ENCODE measurements around the gene ARHGEF17.
A peak's percentile ranks its signal among the peaks of the same experiment; 100 is the strongest.

Gene ARHGEF17, protein sequence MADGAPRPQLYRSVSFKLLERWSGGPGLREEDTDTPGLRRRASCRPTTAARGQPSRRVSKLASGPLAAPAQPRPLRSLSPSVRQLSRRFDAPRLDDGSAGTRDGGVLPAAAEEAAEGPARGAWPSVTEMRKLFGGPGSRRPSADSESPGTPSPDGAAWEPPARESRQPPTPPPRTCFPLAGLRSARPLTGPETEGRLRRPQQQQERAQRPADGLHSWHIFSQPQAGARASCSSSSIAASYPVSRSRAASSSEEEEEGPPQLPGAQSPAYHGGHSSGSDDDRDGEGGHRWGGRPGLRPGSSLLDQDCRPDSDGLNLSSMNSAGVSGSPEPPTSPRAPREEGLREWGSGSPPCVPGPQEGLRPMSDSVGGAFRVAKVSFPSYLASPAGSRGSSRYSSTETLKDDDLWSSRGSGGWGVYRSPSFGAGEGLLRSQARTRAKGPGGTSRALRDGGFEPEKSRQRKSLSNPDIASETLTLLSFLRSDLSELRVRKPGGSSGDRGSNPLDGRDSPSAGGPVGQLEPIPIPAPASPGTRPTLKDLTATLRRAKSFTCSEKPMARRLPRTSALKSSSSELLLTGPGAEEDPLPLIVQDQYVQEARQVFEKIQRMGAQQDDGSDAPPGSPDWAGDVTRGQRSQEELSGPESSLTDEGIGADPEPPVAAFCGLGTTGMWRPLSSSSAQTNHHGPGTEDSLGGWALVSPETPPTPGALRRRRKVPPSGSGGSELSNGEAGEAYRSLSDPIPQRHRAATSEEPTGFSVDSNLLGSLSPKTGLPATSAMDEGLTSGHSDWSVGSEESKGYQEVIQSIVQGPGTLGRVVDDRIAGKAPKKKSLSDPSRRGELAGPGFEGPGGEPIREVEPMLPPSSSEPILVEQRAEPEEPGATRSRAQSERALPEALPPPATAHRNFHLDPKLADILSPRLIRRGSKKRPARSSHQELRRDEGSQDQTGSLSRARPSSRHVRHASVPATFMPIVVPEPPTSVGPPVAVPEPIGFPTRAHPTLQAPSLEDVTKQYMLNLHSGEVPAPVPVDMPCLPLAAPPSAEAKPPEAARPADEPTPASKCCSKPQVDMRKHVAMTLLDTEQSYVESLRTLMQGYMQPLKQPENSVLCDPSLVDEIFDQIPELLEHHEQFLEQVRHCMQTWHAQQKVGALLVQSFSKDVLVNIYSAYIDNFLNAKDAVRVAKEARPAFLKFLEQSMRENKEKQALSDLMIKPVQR (N-terminal part only)

GRCh38 chr11:73308003-73308960, at the start of gene ARHGEF17:
Gene ARHGEF17, plus strand, starts transcription at chr11:73308276. Its CDS starts 363 bp downstream, at chr11:73308639.
- peaks cover 5% of the 10 kb centered on the region for H3K4me1 ChIP-seq
- no peaks in the 10 kb centered on the region for H3K36me3 ChIP-seq (ENCODE audit: control insufficient read depth, insufficient read depth, low read length)
- no peak for TF ChIP-seq CTCF (IDR thresholded peaks at IDR 0.05)

DNA sequence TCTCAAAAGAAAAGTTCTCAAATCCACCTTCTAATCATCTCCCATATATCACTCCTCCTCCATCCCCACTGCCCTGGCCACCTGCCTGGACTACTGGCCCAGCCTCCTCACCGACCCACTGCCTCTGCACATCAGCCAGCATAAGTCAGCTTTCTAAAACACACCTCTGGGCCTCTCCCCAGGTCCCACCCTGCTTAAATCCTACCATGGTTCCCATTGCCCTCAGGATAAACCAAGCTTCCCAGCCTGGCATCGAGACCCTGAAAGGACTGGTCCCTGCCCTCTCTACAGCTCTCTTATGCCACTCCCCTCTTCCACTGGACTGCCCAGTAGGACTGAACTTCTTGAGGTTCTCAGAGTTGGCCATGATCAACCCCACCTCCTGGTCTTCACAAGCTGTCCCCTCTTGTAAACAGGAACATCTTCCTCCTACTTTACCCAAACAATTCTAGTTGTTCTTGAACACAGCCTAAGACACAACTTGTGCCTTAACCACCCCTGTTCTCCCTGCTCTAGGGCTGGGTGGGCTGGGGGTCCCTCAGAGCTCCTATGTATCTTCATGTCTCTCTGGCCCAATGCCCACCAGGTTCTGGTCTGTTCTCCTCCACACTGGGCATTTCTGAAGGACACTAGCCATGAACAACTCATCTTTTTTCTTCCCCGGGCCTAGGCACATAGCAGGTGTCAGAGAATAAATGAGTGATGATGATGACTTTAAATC, 48.5 kb upstream of the ARHGEF17 start:
- no peak overlapping the region for H3K27ac ChIP-seq
- no peaks in the 10 kb centered on the region for H3K9me3 ChIP-seq (ENCODE audit: control insufficient read depth, low read length)
- TF ChIP-seq CTCF (IDR thresholded peaks at IDR 0.05): no peak

More at GRCh38 chr11:73308003-73308960, at the start of gene ARHGEF17:
- H2AFZ ChIP-seq: peak within 1 kb of the TSS; percentile 79
- H3K9me3 ChIP-seq (ENCODE audit: control insufficient read depth, low read length): no peaks in the 10 kb centered on the region
- H3K27ac ChIP-seq: peak within 1 kb of the TSS; percentile 93
- H3K27me3 ChIP-seq (ENCODE audit: control insufficient read depth, insufficient read depth, low read length): no peaks in the 10 kb centered on the region
- peak within 1 kb of the TSS; percentile 68 for H3K4me3 ChIP-seq (ENCODE audit: low read depth, low read length)
- H3K9ac ChIP-seq: peak within 1 kb of the TSS; percentile 67
- peaks cover 6% of the 10 kb centered on the region for H3K79me2 ChIP-seq
- H3K4me2 ChIP-seq (ENCODE audit: low read length): peak within 1 kb of the TSS; percentile 82

GRCh38 chr11:73260127-73260457, 48.0 kb upstream of the ARHGEF17 start:
- no peaks in the 10 kb centered on the region for H3K9me3 ChIP-seq (ENCODE audit: control insufficient read depth, low read length)
- H3K9ac ChIP-seq: no peak overlapping the region
- H3K27ac ChIP-seq: no peak overlapping the region

More for the DNA sequence above, 48.5 kb upstream of the ARHGEF17 start:
- Histone ChIP-seq H3K9ac (no peak overlapping the region), H3K4me3 (ENCODE audit: low read depth, low read length) (no peak overlapping the region), H3K4me1 (no peaks in the 10 kb centered on the region), H2AFZ (no peak overlapping the region), H3K27me3 (ENCODE audit: control insufficient read depth, insufficient read depth, low read length) (no peaks in the 10 kb centered on the region), H3K36me3 (ENCODE audit: control insufficient read depth, insufficient read depth, low read length) (no peaks in the 10 kb centered on the region), H3K79me2 (no peaks in the 10 kb centered on the region), H3K4me2 (ENCODE audit: low read length) (no peak overlapping the region)

More at GRCh38 chr11:73260127-73260457, 48.0 kb upstream of the ARHGEF17 start:
- H3K79me2 ChIP-seq: no peaks in the 10 kb centered on the region
- H3K4me1 ChIP-seq: no peaks in the 10 kb centered on the region
- no peak overlapping the region for H2AFZ ChIP-seq
- no peak for TF ChIP-seq CTCF (IDR thresholded peaks at IDR 0.05)
- H3K36me3 ChIP-seq (ENCODE audit: control insufficient read depth, insufficient read depth, low read length): no peaks in the 10 kb centered on the region
- no peak overlapping the region for H3K4me2 ChIP-seq (ENCODE audit: low read length)
- H3K27me3 ChIP-seq (ENCODE audit: control insufficient read depth, insufficient read depth, low read length): no peaks in the 10 kb centered on the region
- no peak overlapping the region for H3K4me3 ChIP-seq (ENCODE audit: low read depth, low read length)

Data from parathyroid adenoma (tissue), 2 donors.